Sigmoid colon (tissue), 7 donors: Measurements from ENCODE around the gene C5orf46. TPM values are rescaled to one million over a fixed set of nuclear protein-coding genes. Genes with fewer than 3 reads are reported as not detected.
"Not testable (repeated sequence)": the region's sequence is repeated elsewhere in the genome, so short reads cannot be mapped to it uniquely, and the experiment has no call there.

ENCODE experiments used
- DNase-seq: peaks from one replicate; pipeline ENCODE4 v3.0.0-alpha.2; 2019
- H3K27ac ChIP-seq, 4 donors: fragments of 200-600 bp; sonication (generic); one replicate each; pipeline ENCODE4 v1.5.1; 2016 to 2019; ENCODE audit warnings: mild to moderate bottlenecking in 1 of 4
- H3K27me3 ChIP-seq, 3 donors: fragments of 200-600 bp; sonication (generic); one replicate each; pipeline ENCODE4 v1.5.1; 2019; ENCODE audit warnings: mild to moderate bottlenecking in 1 of 3
- H3K36me3 ChIP-seq, 4 donors: fragments of 200-600 bp; sonication (generic); one replicate each; pipeline ENCODE4 v1.5.1; 2016 to 2019
- H3K4me1 ChIP-seq, 4 donors: fragments of 200-600 bp; sonication (generic); one replicate each; pipeline ENCODE4 v1.5.1; 2017 to 2019
- H3K4me3 ChIP-seq, 4 donors: fragments of 200-600 bp; sonication (generic); one replicate each; pipeline ENCODE4 v1.5.1; 2017 to 2019; ENCODE audit warnings: mild to moderate bottlenecking in 2 of 4, moderate library complexity in 1 of 4
- H3K9me3 ChIP-seq, 4 donors: fragments of 200-600 bp in 3 of 4; sonication (generic) in 3 of 4; one replicate each; pipeline versions ENCODE4 v1.5.1 to v1.6.1; 2013 to 2019
- CTCF ChIP-seq, 4 experiments: fragments of 450-650 bp in 3 of 4; fragments of 200-600 bp in 1 of 4; IDR thresholded peaks; one replicate each; pipeline ENCODE4 v1.5.1; 2016 to 2019; ENCODE audit warnings: antibody characterized with exemption in 4 of 4, mild to moderate bottlenecking in 3 of 4, moderate library complexity in 2 of 4
- EP300 ChIP-seq, 4 donors: sonication (generic); formaldehyde crosslinking; IDR thresholded peaks; one replicate each; pipeline ENCODE4 v1.6.1; 2017; ENCODE audit warnings: antibody characterized with exemption in 4 of 4
- POLR2A ChIP-seq, 2 donors: fragments of 450-650 bp; IDR thresholded peaks; one replicate each; pipeline ENCODE4 v1.6.1; 2016; ENCODE audit warnings: antibody characterized with exemption in 2 of 2, mild to moderate bottlenecking in 2 of 2, moderate library complexity in 2 of 2
- POLR2AphosphoS5 ChIP-seq, 4 donors: sonication (generic); formaldehyde crosslinking; IDR thresholded peaks; one replicate each; pipeline ENCODE4 v1.6.1; 2017; ENCODE audit warnings: antibody characterized with exemption in 4 of 4
- WGBS, 2 donors: extraction: QIAGEN DNeasy Blood & Tissue Kit; methylation state at CpG; one replicate each; pipeline ENCODE4 v1.1.7; 2013; 5-methylcytosine and 5-hydroxymethylcytosine counted together
- intact Hi-C: fragments of 100-400 bp; cut with DNase I; formaldehyde crosslinking; loops from one replicate; pipeline ENCODE4 v1.15.1; 2023
- polyA plus RNA-seq, 3 donors: library from polyadenylated mRNA; stranded (reverse); fragments of 200-250 nt; gene quantifications; one replicate each; pipeline ENCODE4 v1.2.3, GENCODE V29; 2013
- total RNA-seq, 4 donors: library from RNA; depleted of rRNA; stranded (reverse); fragments of >200 nt; gene quantifications; one replicate each; pipeline ENCODE4 v1.1.0, GENCODE V29; 2016
- donor health status: healthy with polysubstance abuse.
- donor health status: Bipolar disorder and iron deficiency.
- donor health status: healthy.

Gene C5orf46
- total and polyA plus RNA-seq, 7 donors = not detected

DNA sequence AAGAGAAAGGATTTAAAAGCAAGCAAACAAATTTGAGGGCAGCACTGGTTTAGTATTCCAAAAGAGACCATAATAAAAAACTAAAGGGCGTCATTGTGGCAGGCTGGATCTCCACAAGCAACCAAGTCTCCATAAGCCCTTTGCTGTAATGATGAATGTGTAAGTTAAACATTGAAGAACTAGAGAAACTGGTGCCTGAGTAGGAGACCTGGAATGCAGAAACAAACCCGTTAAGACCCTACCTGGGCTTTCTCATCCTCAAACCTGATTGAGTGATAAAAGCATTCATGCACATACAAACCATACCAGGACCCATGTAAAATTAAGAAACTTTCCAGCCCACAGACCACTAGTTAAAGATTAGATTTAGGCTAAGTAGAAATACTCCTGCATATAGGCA is 29.7 kb downstream of the C5orf46 start:
- no peak overlapping the region for H3K27ac ChIP-seq
- no peaks in the 10 kb centered on the region for H3K27me3 ChIP-seq
- WGBS, 2 donors = 52 to 80% methylated on average over 2 of the region's 2 CpGs
- H3K4me3 ChIP-seq = no peak overlapping the region
- no peaks in the 10 kb centered on the region for H3K36me3 ChIP-seq
- no peaks in the 10 kb centered on the region for H3K4me1 ChIP-seq
- H3K9me3 ChIP-seq = no peaks in the 10 kb centered on the region
- intact Hi-C loops = no loop called here
- no peak for DNase-seq
- TF ChIP-seq POLR2A (IDR thresholded peaks at IDR 0.05) = no peak
- TF ChIP-seq CTCF (IDR thresholded peaks at IDR 0.05) = no peak
- no peak for TF ChIP-seq POLR2AphosphoS5 (IDR thresholded peaks at IDR 0.05)
- TF ChIP-seq EP300 (IDR thresholded peaks at IDR 0.05) = no peak

GRCh38 chr5:147876141-147876540 is 30.2 kb downstream of the C5orf46 start:
- H3K27me3 ChIP-seq = no peaks in the 10 kb centered on the region
- H3K4me1 ChIP-seq = no peaks in the 10 kb centered on the region
- TF ChIP-seq POLR2AphosphoS5 (IDR thresholded peaks at IDR 0.05) (no peak), EP300 (IDR thresholded peaks at IDR 0.05) (no peak), POLR2A (IDR thresholded peaks at IDR 0.05) (no peak), CTCF (IDR thresholded peaks at IDR 0.05) (no peak)
- no peak overlapping the region for H3K4me3 ChIP-seq
- H3K9me3 ChIP-seq = no peaks in the 10 kb centered on the region
- H3K27ac ChIP-seq = no peak overlapping the region
- DNase-seq = no peak
- intact Hi-C loops = no loop called here
- no peaks in the 10 kb centered on the region for H3K36me3 ChIP-seq

DNA sequence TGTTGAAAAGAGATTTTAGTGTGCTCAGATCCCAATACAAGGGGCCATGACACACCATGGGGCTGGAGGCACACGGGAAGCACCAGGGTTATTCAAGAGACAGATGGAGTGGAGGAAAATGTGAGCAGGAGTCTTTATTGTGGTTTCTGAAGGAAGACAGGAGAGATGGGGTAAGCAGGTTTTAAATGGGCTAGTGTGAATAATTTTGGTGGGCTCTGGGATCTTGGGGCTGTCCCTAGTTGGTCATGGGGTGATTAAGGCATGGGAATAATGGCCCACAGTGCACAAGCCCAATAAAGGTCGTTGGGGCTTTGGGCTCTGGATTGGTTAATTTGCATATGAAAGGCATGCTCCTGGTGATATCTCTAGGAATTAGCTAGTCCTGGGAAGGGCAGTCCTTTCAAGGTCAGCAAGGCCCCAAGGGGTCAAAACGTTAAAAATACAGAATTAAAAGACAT is 31.4 kb downstream of the C5orf46 start:
- H3K4me3 ChIP-seq = no peak overlapping the region
- DNase-seq = no peak
- H3K27ac ChIP-seq = no peak overlapping the region
- H3K36me3 ChIP-seq = no peaks in the 10 kb centered on the region
- TF ChIP-seq POLR2A (IDR thresholded peaks at IDR 0.05) = no peak
- TF ChIP-seq EP300 (IDR thresholded peaks at IDR 0.05) = no peak
- no peak for TF ChIP-seq POLR2AphosphoS5 (IDR thresholded peaks at IDR 0.05)
- no peak for TF ChIP-seq CTCF (IDR thresholded peaks at IDR 0.05)
- WGBS, 2 donors = 47 to 57% methylated on average over 3 of the region's 3 CpGs
- H3K4me1 ChIP-seq = no peaks in the 10 kb centered on the region
- no peaks in the 10 kb centered on the region for H3K27me3 ChIP-seq
- H3K9me3 ChIP-seq = no peaks in the 10 kb centered on the region
- intact Hi-C loops = no loop called here

DNA sequence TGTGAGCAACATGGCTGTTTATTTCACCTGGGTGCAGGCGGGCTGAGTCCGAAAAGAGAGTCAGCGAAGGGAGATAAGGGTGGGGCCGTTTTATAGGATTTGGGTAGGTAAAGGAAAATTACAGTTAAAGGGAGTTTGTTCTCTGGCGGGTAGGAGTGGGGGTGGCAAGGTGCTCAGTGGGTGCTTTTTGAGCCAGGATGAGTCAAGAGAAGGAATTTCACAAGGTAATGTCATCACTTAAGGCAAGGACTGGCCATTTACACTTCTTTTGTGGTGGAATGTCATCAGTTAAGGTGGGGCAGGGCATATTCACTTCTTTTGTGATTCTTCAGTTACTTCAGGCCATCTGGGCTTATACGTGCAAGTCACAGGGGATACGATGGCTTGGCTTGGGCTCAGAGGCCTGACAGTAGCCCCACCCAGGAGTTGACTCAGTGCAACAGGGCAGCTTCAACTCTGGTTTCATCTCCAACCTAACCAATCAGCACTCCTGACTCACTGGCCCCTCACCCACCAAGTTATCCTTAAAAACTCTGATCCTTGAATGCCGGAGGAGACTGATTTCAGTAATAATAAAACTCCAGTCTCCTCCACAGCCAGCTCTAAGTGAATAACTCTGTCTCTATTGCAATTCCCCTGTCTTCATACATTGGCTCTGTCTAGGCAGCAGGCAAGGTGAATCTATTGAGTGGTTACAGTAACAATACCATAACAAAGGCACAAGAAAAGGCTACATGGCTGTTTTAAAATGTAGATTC is 32.0 kb downstream of the C5orf46 start:
- H3K4me1 ChIP-seq, H3K27ac ChIP-seq, H3K9me3 ChIP-seq, intact Hi-C loops, H3K36me3 ChIP-seq, DNase-seq, H3K27me3 ChIP-seq, H3K4me3 ChIP-seq: not testable (repeated sequence)
- 86% methylated on average over 5 of the region's 8 CpGs for WGBS, 2 donors

DNA sequence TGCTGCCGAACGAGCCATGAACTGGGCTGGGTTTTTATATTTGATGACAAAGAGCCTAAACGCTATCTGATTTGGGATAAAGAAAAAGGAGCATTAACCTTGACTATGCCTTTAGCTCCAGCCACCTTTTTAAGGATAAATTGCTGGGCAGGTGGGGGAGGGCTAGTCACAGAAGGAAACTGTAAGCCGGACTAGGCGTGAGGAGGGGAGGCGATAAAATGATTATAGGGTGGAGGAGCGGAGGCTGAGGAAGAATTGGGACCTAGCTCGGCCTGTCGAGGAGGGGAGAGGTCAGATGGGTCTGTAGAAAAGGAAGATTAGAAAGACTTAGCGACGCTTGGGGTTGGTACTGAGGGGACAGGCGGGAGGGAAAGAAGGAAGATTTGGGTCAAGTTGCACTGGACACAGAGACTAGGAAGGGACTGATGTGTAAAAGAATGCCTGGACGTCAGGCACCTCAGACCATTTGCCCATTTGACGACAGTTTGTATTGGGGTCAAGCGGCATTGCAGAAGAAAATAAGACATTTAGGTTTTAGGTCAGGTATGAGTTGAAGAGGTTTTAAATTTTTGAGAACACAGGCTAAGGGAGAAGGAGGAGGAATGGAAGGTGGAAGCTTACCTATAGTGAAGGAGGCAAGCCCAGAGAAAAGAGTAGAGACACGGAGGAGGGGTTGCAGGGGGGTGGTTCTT is 33.4 kb downstream of the C5orf46 start:
- DNase-seq, H3K27me3 ChIP-seq, H3K27ac ChIP-seq, H3K4me1 ChIP-seq, H3K9me3 ChIP-seq, intact Hi-C loops, H3K4me3 ChIP-seq, H3K36me3 ChIP-seq: not testable (repeated sequence)
- WGBS, 2 donors = 91 to 93% methylated on average over 16 of the region's 16 CpGs

DNA sequence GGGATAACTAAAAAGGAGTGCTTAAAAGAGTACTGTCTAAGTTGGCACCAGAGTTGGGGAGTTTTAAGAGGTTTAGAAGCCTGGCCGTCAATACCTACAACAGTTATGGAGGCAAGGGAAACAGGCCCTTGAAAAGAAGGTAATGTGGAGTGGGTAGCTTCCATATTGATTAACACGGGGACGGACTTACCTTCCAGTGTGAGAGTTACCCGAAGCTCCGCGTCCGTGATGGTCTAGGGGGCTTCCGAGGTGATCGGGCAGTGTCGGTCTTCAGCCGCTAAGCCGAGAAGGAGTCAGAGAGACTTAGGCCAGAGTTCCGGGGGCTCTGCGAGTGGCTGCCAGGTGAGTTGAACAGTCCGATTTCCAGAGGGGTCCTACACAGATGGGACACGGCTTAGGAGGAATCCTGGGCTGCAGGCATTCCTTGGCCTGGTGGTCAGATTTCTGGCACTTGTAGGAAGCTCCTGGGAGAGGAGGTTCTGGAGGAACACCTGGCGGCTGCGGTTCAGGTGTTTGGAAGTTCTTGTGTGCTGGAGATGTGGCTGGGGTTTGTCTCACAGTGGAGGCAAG is 34.3 kb downstream of the C5orf46 start:
- H3K27ac ChIP-seq, DNase-seq, intact Hi-C loops, H3K27me3 ChIP-seq, H3K4me1 ChIP-seq, H3K36me3 ChIP-seq, H3K4me3 ChIP-seq, H3K9me3 ChIP-seq: not testable (repeated sequence)
- 95 to 96% methylated on average over 18 of the region's 18 CpGs for WGBS, 2 donors

GRCh38 chr5:147869892-147870291 is 36.4 kb downstream of the C5orf46 start:
- H3K36me3 ChIP-seq, H3K27me3 ChIP-seq, H3K9me3 ChIP-seq, H3K4me1 ChIP-seq, H3K4me3 ChIP-seq, H3K27ac ChIP-seq, intact Hi-C loops, DNase-seq: not testable (repeated sequence)
- 83 to 85% methylated on average over 6 of the region's 6 CpGs for WGBS, 2 donors
